ENCODE results near the gene PPIE. TPM values are rescaled to one million over a fixed set of nuclear protein-coding genes. Genes with fewer than 3 reads are reported as not detected.

Gene PPIE
- total RNA-seq: 26.4 TPM
- long read RNA-seq, transcript PPIE-201 (10 exons, 1,277 nt): major isoform, 66 of 100 reads
- long read RNA-seq, transcript PPIE-203 (11 exons, 1,198 nt): minor isoform, 5 of 100 reads
- long read RNA-seq, partial matches to known transcripts: 11 of 100 reads
- long read RNA-seq, other reads (novel, unspliced or antisense): 15 of 100 reads

- intact Hi-C loops (cut with DNase I): no loop called here
- peak; percentile 96 for DNase-seq (ENCODE audit: low spot score)
These were observed at the start of gene PPIE for GRCh38 chr1:39738622-39739366. Gene PPIE (plus strand): TSS chr1:39738882. CDS start chr1:39738901, 19 bp downstream.

- DNase-seq (ENCODE audit: low spot score): no peak
- intact Hi-C loops (cut with DNase I): no loop called here
These were observed 49.5 kb upstream of the PPIE start for GRCh38 chr1:39689214-39689613.

- no peak for DNase-seq (ENCODE audit: low spot score)
- intact Hi-C loops (cut with DNase I): no loop called here
These were observed 49.0 kb upstream of the PPIE start for GRCh38 chr1:39689635-39690034.

- no peak for DNase-seq (ENCODE audit: low spot score)
- intact Hi-C loops (cut with DNase I): no loop called here
These were observed 48.5 kb upstream of the PPIE start for GRCh38 chr1:39690225-39690624.

GRCh38 chr1:39690794-39691382 lies 47.8 kb upstream of the PPIE start:
- no peak for DNase-seq (ENCODE audit: low spot score)
- intact Hi-C loops (cut with DNase I): no loop called here

GRCh38 chr1:39691383-39692151 lies 47.1 kb upstream of the PPIE start, which contains the start of gene HPCAL4:
Gene HPCAL4 (minus strand): TSS chr1:39691433. CDS start chr1:39684603, 6,830 bp downstream.
- intact Hi-C loops (cut with DNase I): no loop called here
- peak; percentile 90 for DNase-seq (ENCODE audit: low spot score)

DNA sequence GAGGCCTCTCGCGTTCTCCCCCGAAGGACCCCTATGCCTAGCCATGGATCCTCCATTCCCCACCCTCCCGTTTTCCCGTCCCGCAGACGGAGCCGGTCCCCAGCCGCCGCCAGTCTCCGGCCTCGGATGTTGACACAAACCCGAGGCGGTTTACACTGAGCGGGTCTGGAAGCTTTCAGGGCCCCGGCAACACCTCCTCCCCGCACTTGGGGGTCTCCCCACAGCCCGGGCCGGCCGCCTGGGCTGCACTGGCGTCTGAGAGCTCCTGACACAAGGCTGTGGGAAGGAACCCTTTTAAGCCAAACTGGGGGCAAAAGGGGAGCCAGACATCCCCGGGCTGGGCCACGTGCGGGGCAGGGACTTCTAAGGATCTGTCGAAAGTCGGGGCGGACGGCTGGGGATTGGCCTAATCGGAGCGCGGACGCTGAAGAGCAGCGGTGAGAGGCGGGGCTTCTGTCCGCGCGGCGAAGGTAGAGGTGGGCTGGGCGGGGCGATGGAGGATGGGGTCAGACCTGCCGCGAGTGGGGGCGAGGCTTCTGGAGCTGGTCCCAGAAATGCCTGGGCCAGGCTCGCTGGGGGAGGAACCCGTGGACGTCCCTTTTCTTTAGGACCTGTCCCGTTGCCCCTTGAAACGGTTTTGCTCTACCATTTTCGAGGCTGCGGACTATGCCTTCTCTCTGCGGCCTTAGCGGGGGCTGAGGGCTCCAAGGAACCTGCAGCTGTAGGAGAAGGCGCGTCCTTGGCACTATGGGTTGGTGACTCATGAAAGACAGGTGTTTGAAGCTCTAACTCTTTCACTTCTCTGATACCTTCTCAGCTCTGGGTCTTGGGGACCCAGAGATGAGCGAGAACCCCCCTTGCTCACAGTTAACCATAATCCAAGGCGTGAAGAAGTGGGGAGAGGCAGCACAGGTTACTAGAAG lies 46.3 kb upstream of the PPIE start:
- intact Hi-C loops (cut with DNase I): no loop called here
- no peak for DNase-seq (ENCODE audit: low spot score)

GRCh38 chr1:39694026-39694425 lies 44.7 kb upstream of the PPIE start:
- intact Hi-C loops (cut with DNase I): no loop called here
- no peak for DNase-seq (ENCODE audit: low spot score)

GRCh38 chr1:39695016-39695415 lies 43.7 kb upstream of the PPIE start:
- intact Hi-C loops (cut with DNase I): no loop called here
- DNase-seq (ENCODE audit: low spot score): no peak

- DNase-seq (ENCODE audit: low spot score): no peak
- intact Hi-C loops (cut with DNase I): no loop called here
These were observed 42.2 kb upstream of the PPIE start for GRCh38 chr1:39696448-39696847.

DNA sequence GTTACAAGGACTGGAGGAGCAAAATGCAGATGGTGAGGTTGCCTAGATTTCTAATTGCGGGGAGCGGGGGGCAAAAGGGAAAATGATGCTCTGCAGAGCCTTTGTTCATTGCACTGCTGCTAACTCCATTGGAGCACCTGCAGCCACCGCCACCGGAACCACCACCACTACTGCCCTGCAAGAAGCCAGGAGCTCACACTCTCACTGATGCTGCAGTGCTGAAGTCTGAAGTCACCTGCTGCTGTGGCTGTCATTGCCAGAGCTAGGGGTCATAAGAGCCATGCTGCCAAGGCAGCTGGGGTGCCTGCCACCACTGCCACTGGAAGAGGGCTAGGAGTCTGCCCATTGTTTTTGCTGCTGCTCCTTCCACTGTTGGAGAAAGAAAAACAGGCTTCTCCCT lies 40.1 kb upstream of the PPIE start:
- DNase-seq (ENCODE audit: low spot score): no peak
- intact Hi-C loops (cut with DNase I): no loop called here

DNA sequence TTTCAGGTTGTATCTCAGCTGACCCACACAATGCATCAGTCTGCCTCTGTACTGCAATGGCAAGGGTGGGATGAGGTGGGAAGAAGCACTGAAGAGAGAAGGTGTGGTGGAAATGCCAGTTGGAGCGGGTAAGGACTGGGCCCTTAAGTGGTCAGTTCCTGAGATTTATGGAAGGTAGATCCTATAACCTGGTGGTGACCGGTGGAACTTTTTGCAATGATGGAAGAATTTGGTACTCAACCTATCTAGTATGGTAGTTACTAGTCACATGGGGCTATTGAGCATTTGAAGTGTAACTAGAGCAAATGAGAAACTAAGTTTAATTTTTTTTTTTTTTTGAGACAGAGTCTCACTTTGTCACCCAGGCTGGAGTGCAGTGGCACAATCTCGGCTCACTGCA lies 39.3 kb upstream of the PPIE start:
- no peak for DNase-seq (ENCODE audit: low spot score)
- intact Hi-C loops (cut with DNase I): no loop called here

DNA sequence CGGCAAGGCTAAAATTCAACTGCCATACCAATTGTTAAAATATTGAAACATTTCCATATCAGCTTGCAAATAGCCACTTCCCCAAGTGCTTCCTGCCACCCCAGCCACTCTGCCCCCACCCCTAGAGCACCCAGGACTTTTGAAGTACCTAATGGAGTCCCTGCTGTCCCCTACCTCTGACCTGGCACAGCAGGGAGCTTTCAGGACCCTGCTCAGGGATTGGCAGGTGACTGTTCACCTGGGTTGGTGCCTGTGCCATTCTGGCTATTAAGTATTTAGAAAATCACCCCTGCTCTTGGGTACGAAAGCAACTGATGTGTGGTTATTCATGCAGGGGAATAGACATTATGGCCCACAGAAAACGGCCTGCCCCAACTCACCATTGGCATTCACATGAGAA lies 38.3 kb upstream of the PPIE start:
- no peak for DNase-seq (ENCODE audit: low spot score)
- intact Hi-C loops (cut with DNase I): no loop called here

- DNase-seq (ENCODE audit: low spot score): no peak
- intact Hi-C loops (cut with DNase I): no loop called here
These were observed 37.6 kb upstream of the PPIE start for GRCh38 chr1:39701049-39701439.

GRCh38 chr1:39704757-39705156 lies 33.9 kb upstream of the PPIE start:
- DNase-seq (ENCODE audit: low spot score): no peak
- intact Hi-C loops (cut with DNase I): no loop called here

GRCh38 chr1:39707506-39707905 lies 31.2 kb upstream of the PPIE start:
- intact Hi-C loops (cut with DNase I): no loop called here
- DNase-seq (ENCODE audit: low spot score): no peak

- DNase-seq (ENCODE audit: low spot score): no peak
- intact Hi-C loops (cut with DNase I): no loop called here
These were observed 27.3 kb upstream of the PPIE start for GRCh38 chr1:39711104-39711965.

DNA sequence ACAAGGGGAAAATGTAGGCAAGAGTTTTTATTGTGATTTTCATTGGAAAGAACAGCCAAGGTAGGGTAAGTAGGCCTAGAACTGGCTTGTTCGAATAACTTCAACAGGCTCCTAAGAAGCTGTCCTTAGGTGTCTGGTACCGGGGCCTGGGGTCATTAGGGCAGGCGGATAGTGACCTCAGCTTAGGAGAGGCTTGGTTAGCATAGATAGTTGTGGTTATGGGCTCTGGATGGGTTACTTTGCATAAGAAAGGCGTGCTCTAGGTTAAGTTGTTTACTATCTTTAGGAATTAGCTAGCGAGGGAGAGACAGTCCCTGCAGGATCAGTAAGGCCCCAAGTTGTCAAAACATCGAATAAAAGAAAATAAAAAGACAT lies 26.7 kb upstream of the PPIE start:
- intact Hi-C loops (cut with DNase I): no loop called here

More for the DNA sequence above, 26.7 kb upstream of the PPIE start:
- no peak for DNase-seq (ENCODE audit: low spot score)
